Activated CD8-positive, alpha-beta memory T cell treated with anti-CD3 and anti-CD28 coated beads, Interleukin-2, amount 50 U/mL, for 48 hours (primary cell): Measurements from ENCODE around the gene UMAD1.

Source experiments
- DNase-seq: peaks from one replicate; pipeline ENCODE4 v3.0.0-alpha.2; 2020

Gene UMAD1

DNA sequence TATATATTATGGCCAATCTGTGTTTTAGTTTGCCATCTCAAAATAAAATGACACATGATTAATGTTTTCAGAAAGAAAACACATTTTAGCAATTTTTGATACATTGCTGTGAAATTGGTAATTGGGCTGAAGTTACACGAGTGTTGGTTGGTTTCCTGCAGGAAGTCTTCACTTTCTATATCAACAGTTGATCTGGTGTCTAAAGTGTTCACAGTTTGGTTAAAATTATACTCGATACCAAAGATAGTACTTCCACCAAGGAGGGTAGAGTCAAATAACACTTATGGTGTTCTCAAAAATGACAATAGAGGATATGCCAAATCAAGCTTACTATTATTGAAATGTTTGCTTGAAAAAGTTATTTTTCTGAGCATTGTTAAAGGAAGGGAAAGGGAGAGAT is 207.7 kb downstream of the UMAD1 start:
- no peak for DNase-seq

- no peak for DNase-seq
These were observed 208.3 kb downstream of the UMAD1 start for GRCh38 chr7:7848892-7849291.

DNA sequence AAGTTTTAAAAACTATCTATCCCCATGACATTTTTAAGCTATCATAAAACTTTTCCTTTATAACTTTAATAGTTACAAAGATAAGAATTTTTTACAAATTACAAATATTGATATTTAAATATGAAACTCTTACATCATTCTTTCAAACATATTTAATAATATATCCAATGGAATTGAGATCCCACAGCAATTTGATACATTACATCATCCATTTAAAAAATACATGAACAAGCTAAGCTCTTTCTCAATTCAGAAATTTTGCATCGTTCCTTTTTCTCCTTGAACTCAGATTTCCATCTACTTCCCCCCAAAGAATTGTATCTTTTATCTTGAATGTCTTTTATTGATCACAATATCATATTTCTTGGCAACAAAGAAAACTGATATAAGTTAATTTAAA is 209.6 kb downstream of the UMAD1 start:
- no peak for DNase-seq

DNA sequence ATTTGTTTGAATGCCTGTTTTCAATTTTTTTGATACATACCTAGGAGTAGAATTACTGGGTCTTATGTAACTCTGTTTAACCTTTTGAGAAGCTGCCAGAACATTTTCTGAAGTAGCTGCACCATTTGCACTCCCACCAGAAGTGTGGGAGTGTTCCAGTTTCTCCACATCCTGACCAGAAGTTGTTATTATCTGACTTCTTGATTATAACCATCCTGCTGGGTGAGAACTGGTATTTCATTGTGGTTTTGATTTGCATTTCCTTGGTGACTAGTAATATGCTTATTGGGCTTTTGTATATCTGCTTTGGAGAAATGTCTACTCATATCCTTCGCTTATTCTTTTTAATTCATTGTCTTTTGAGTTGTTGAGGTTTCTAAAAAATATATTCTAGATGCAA is 210.8 kb downstream of the UMAD1 start:
- no peak for DNase-seq

DNA sequence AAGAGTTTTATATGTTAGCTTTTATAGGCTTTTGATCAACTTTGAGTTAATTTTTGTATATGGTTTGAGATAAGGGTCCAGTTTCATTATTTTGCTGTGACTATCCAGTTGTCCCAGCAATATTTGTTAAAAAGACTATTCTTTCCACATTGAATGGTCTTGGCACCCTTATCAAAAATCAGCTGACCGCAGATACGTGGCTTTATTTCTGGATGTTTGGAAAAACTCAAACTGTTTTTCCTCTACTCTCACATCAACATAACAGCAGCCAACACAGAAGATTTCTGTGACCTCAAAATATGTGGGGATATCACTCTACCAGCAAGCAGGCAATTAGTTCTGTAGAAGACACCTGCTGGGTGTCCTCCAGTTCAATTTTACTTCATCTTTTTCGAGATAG is 211.4 kb downstream of the UMAD1 start:
- DNase-seq, result no peak

DNA sequence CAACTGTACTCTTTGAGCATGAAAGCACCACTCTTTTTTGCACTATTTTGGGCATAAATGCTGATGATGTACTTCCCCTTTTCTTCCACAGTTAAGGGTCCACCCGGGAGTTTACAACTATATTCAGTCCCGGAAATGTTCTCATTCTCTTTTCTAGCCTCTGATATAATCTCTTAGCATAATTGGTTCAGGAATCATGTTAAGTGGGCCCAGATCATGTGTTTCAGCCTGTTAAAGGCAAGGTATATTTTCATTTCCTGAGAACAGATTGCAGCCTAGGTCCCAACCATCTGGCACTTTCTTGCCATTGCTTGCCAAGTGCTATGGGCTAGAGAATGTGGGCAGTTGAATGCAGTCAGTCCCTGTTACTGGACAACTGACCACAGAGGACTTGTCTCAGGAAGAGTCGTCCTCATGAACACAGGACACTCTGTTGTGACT is 216.6 kb downstream of the UMAD1 start:
- DNase-seq, result no peak

GRCh38 chr7:7858559-7858958 is 218.0 kb downstream of the UMAD1 start:
- DNase-seq, result no peak

DNA sequence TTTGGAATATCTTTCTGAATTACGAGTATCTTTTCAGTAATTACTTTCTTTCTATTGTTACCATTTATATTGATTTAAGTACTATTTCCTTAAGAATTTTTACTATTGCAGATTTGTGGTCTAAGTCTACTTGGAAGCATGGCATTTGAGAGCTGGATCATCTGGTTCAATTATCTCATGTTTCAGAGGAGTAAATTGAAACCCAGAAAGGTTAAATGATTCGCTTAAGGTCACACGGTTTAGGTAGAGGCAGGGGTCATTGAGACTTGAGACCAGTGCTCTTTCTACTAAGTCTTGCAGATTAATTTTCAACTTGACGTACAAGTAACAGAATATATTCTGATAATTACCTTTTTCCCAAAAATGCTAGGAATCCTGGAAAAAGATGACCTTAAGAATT is 218.9 kb downstream of the UMAD1 start:
- no peak for DNase-seq

DNA sequence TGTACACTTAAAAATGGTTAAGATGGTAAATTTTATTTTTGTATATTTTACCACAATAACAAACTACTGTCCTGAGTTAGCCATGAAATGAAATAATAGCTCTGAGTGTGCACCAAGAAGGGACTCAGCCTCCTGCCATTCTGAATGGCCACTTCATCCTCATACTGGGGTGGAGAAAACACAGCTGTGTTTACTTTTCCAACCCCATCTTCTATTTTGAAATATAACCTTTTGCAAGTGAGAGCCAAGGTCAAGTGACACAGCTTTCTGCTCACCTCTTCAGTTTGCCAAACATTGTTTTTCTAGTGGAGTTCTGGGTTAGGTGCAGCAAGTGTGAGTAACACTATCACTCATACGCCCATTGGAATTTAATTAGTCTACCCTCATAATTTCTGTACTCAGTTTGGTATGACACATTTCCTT is 220.7 kb downstream of the UMAD1 start:
- DNase-seq, result no peak

DNA sequence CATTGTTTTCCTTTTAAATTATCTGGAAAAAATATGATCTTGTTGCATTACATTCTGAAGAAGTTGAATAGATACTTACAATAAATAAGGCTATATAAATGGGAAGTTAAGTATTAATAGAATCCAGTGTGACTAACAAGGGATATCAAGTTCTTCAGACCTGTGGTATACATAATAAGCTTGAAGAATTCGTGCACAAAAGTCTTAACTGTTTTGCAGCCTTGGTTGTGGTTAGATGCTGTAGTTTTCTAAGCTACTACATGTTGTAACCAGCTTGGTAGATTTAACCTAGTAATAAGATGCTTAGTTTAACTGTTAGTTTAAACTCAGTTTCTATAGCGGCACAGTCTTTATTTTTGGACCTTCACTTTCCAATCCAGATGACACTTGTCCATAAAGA is 221.8 kb downstream of the UMAD1 start:
- DNase-seq, result no peak

DNA sequence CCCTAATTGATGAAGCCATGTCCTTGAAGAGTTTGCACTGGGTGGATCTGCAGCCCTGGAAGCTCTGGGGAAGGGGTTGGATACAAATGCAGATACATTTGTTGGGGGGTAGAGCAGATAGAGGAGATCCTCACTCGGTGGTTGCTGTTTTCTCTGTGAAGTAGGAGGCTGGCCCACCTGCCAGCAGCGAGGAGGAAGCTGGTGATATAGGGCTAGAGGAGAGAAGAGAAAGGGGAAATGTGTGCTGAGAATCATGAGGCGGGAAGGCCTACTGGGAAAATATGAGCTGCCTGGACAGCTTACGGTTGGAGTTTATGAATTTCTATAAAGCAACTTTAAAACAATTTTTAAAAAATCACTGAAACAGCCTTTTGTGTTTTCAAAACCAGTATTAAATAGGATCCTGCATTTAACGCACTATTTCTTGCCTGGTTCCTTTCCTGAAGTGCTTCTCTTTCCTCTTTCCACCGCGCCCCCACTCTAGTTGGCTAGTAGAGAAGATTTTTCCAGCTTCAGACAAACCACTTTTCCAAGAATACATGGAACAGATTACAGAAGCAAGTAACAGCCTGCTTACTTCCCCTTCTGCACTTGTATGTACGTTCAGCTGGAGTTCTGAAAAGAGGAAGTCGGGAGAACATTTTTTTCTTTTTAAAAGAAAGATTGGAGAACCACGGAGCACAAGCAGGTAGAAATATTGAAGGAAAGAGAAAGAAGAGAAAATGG is 227.5 kb downstream of the UMAD1 start:
- DNase-seq, result no peak

- no peak for DNase-seq
These were observed 228.0 kb downstream of the UMAD1 start for GRCh38 chr7:7868572-7868899.

DNA sequence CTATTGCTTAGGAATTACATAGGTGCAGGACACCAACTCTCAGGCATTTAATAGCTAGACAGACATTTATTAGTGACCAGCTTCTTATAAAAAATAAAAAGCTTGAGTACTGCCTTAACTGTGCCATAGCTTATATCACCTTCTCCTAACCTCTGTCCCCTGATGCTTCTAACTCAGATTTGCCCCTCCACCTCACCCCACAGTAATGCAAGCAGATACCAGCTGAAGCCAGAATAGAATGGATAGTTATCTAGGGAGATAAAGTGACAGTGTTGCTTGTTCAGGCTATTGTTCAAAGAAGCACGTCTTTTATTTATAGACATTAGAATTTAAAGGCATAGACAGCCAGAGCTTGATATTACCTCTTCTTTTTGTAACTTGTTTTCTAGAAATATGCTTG is 228.5 kb downstream of the UMAD1 start:
- DNase-seq, result no peak

DNA sequence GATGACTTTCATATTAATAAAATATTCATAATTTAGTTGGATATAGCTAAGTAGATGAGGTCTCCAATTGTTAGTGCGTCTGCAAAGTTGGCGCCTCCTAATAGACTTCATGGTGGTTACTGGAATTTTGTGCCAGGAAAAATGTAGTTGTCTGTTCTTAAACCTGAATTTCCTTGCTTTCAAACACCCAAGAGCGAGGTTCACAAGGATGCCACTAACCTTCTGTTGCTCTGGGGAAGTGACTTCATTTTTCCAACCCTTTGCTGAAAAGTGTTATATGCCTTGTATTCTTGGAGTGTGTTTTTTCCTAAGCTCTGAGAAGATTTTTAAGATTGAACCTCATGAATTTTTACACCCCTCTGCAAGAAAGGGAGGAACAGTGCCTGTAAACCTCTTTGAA is 229.1 kb downstream of the UMAD1 start:
- no peak for DNase-seq

- no peak for DNase-seq
These were observed 230.0 kb downstream of the UMAD1 start for GRCh38 chr7:7870555-7870954.

DNA sequence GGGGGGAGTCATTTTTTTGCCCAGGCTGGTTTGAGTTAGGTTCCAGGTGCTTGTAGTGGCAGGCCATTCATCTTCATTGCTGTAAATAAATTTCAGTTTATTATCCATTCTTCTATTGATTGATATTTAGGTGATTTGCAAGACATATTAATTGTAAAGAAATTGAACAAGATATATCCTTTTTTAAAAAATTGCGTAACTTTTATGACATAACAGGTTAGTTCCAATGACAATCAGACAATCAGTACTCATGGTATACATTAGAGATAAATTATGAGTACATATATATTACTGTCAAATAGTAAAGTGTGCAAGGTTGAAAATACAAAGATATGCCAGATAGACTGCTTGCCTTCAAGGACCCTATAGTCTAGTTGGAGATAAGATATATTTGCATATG is 235.9 kb downstream of the UMAD1 start:
- DNase-seq, result no peak

GRCh38 chr7:7881581-7881980 is 241.0 kb downstream of the UMAD1 start:
- DNase-seq, result no peak

- no peak for DNase-seq
These were observed 242.3 kb downstream of the UMAD1 start for GRCh38 chr7:7882888-7883287.

DNA sequence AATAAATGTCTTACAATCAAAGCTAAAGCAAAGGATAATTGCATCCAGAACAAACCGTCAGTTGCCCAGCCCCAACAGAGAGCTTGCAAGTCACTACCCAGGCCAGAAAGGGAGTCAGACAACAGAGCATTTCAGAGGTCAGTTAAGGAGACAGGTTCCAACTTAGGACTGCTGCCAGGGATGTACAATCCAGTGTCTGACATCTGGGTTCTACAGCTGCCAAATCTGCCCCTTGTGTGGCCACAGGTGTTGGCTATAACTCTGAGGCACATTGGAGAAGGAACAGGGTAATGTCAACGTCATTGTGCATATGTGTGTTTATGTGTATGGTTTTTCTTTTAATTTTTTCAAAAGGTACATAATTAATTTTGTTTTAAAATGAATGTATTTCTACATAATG is 242.8 kb downstream of the UMAD1 start:
- DNase-seq, result no peak

DNA sequence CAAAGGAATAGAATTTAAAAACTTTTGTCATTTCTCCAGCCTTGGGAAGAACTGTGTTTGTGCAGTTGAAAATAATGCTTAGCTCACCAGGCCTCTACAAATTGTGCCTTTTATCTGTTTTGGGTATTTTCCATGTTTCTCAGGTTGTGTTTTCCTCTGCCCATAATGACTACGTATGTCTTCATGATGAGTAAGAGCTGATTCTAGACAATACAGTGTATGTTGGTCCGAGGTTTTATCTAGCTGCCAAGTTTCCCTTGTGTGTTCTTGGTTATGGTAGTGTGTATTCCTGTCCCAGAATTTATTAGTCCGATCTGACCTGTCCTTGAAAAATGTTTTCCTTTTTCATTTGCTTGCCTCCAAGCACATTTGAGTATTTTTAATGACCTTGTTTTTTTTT is 244.3 kb downstream of the UMAD1 start:
- DNase-seq, result no peak

DNA sequence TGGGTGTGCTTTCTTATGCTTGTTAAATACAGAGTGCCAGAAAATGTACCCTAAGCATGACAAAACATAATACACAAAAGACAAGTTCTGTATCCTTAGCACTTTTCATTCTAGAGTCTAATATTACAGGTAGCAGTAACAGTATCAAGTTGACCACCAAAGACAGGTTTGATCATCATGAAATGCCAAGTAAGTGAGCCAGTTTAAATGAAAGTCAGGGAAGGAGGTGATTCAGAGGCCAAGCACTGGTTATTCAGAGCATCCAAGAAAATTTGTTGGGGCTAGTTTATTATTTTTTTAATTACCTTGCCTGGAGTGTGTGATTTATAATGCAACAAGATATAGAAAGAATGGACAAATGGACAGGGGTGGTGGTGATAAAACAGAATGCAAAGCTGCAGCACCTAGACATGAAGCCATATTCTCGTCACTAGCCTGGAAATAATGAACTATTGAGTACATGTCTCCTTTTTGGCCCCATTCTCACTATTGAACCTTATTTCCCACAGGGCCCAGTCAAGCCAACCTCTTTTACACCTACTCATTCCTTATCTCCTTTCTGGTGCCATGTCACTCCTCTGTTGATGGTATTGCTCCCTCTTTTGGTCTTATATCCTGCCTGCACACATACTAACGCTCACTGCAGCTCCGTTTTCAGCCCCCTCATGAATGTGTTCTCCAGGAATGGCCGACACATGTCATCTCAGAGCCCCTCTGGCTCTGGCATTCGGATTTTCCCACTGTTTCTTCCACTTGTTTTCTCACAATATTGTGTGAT is 249.4 kb downstream of the UMAD1 start:
- no peak for DNase-seq

DNA sequence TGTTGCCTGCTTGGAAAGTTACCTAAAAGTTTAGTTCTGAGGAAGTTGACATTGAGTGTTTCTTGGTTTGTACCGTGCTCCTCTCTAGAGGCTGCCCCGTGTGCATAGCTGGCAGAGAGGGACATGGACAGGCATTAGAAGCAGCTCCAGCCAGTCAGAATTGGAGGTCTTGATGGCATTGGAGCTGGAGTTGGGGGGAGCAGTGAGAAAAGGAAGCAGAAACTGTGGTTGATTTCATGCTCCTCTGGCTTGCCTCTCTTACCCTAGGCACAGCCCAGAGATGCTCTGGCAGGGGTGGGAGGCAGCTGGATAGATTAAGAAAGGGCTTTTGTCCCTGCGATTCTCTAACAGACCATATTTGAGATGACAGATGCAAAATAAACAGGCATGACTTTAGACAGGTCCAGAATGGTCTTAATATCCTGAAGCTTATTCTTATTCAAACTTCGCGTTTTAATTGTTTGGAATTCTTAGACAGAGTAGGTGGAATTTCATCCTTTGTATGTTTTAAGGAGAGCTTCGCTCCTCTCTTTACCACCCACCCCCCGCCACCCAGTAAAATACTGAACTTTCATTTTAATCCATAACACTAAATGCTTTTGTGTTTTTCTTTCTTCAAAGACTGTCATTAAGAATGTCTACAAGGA is 254.6 kb downstream of the UMAD1 start:
- DNase-seq, result no peak

DNA sequence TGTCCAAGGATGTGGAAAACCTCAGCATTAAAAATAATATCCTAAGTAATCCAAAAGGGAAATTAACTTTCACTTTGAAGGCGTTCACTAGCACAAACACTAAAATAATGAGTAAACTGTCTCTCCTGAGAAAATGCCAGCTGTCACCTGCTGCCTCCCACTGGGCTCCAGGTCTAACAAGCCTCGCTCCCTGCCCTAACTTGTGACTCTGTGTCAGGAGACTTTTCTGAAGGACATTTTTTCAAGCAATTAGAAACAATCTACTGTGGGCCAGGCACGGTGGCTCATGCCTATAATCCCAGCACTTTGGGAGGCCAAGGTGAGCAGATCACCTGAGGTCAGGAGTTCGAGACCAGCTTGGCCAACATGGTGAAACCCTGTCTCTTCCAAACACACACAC is 255.2 kb downstream of the UMAD1 start:
- DNase-seq, result no peak

DNA sequence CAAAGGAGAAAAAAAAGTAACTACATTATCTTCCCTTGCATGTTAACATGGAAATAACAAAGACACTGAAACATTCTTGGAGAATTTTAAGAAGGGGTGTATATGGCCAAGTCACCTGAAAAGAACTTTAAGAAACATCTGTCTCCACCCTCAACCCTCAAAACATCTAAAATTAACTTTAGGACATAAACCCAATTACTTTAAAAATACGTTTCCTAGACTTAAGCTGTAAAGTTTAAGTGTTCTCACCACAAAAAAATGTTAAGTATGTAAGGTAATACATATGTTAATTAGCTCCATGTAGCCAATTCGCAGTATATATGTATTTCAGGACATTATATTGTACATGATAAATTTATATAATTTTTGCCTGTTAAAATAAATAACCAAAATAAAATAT is 257.0 kb downstream of the UMAD1 start:
- DNase-seq, result no peak
